Measurements from ENCODE around the gene TRANK1. TPM values are rescaled to one million over a fixed set of nuclear protein-coding genes. Genes with fewer than 3 reads are reported as not detected.

The TRANK1 gene
- polyA plus RNA-seq, 1 donor from 2014 or later, result 11.6 TPM

DNA sequence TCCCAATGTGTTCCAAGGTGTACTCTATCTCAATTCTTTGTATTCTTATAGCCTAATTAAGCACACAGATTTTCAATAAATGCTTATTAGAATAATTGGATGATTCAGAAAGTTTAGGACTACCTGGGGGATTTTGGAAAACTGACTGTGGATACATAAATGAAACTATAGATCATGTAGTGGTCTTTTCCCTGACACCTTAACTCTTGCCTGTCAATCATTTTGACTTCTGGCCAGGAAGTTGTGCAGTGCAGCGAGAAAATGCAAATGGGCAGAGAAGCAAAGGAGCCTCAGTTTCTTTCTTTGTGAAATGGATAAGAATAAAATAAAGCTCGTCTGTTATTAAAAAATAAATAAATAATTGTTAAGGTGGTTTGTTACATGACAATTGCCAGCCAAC is 133.1 kb downstream of the TRANK1 start:
- H3K27ac ChIP-seq (ENCODE audit: low read length), result no peak overlapping the region
- H3K27me3 ChIP-seq (ENCODE audit: insufficient read depth, low read depth, low read length), result no peaks in the 10 kb centered on the region
- H3K9me3 ChIP-seq (ENCODE audit: low read length), result no peaks in the 10 kb centered on the region
- no peak overlapping the region for H3K9ac ChIP-seq (ENCODE audit: low read length)
- H3K9me2 ChIP-seq (ENCODE audit: insufficient read depth, low read length), result no peaks in the 10 kb centered on the region
- H3K4me3 ChIP-seq (ENCODE audit: low read length), result no peak overlapping the region
- H3K4me2 ChIP-seq (ENCODE audit: low read length), result no peak overlapping the region
- H2AFZ ChIP-seq (ENCODE audit: low read depth, low read length), result no peak overlapping the region
- no peaks in the 10 kb centered on the region for H3F3A ChIP-seq (ENCODE audit: insufficient read depth, low read length, poor library complexity, severe bottlenecking)
- H3K79me2 ChIP-seq (replicated peaks; ENCODE audit: insufficient read depth, low read length), result no peaks in the 10 kb centered on the region
- H4K20me1 ChIP-seq (ENCODE audit: insufficient read depth), result no peaks in the 10 kb centered on the region
- H3K36me3 ChIP-seq (ENCODE audit: insufficient read depth, low read length), result no peaks in the 10 kb centered on the region
- TF ChIP-seq SMC3 (conservative IDR thresholded peaks at IDR 0.05; ENCODE audit: poor library complexity) (no peak), MXI1 (conservative IDR thresholded peaks at IDR 0.05; ENCODE audit: poor library complexity, severe bottlenecking) (no peak), POLR2AphosphoS5 (IDR thresholded peaks at IDR 0.05) (no peak), RAD21 (conservative IDR thresholded peaks at IDR 0.05) (no peak), EP300 (conservative IDR thresholded peaks at IDR 0.05; ENCODE audit: poor library complexity, severe bottlenecking) (no peak), EZH2 (IDR thresholded peaks at IDR 0.05; ENCODE audit: borderline replicate concordance, insufficient read depth, low read length, poor library complexity, severe bottlenecking) (no peak), TAF1 (IDR thresholded peaks at IDR 0.05; ENCODE audit: low read depth) (no peak)
- TF ChIP-seq, protein P1, sequence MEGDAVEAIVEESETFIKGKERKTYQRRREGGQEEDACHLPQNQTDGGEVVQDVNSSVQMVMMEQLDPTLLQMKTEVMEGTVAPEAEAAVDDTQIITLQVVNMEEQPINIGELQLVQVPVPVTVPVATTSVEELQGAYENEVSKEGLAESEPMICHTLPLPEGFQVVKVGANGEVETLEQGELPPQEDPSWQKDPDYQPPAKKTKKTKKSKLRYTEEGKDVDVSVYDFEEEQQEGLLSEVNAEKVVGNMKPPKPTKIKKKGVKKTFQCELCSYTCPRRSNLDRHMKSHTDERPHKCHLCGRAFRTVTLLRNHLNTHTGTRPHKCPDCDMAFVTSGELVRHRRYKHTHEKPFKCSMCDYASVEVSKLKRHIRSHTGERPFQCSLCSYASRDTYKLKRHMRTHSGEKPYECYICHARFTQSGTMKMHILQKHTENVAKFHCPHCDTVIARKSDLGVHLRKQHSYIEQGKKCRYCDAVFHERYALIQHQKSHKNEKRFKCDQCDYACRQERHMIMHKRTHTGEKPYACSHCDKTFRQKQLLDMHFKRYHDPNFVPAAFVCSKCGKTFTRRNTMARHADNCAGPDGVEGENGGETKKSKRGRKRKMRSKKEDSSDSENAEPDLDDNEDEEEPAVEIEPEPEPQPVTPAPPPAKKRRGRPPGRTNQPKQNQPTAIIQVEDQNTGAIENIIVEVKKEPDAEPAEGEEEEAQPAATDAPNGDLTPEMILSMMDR (IDR thresholded peaks at IDR 0.05; ENCODE audit: poor library complexity, severe bottlenecking), result no peak
- TF ChIP-seq, protein P2, sequence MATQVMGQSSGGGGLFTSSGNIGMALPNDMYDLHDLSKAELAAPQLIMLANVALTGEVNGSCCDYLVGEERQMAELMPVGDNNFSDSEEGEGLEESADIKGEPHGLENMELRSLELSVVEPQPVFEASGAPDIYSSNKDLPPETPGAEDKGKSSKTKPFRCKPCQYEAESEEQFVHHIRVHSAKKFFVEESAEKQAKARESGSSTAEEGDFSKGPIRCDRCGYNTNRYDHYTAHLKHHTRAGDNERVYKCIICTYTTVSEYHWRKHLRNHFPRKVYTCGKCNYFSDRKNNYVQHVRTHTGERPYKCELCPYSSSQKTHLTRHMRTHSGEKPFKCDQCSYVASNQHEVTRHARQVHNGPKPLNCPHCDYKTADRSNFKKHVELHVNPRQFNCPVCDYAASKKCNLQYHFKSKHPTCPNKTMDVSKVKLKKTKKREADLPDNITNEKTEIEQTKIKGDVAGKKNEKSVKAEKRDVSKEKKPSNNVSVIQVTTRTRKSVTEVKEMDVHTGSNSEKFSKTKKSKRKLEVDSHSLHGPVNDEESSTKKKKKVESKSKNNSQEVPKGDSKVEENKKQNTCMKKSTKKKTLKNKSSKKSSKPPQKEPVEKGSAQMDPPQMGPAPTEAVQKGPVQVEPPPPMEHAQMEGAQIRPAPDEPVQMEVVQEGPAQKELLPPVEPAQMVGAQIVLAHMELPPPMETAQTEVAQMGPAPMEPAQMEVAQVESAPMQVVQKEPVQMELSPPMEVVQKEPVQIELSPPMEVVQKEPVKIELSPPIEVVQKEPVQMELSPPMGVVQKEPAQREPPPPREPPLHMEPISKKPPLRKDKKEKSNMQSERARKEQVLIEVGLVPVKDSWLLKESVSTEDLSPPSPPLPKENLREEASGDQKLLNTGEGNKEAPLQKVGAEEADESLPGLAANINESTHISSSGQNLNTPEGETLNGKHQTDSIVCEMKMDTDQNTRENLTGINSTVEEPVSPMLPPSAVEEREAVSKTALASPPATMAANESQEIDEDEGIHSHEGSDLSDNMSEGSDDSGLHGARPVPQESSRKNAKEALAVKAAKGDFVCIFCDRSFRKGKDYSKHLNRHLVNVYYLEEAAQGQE (IDR thresholded peaks at IDR 0.05; ENCODE audit: borderline replicate concordance), result no peak

DNA sequence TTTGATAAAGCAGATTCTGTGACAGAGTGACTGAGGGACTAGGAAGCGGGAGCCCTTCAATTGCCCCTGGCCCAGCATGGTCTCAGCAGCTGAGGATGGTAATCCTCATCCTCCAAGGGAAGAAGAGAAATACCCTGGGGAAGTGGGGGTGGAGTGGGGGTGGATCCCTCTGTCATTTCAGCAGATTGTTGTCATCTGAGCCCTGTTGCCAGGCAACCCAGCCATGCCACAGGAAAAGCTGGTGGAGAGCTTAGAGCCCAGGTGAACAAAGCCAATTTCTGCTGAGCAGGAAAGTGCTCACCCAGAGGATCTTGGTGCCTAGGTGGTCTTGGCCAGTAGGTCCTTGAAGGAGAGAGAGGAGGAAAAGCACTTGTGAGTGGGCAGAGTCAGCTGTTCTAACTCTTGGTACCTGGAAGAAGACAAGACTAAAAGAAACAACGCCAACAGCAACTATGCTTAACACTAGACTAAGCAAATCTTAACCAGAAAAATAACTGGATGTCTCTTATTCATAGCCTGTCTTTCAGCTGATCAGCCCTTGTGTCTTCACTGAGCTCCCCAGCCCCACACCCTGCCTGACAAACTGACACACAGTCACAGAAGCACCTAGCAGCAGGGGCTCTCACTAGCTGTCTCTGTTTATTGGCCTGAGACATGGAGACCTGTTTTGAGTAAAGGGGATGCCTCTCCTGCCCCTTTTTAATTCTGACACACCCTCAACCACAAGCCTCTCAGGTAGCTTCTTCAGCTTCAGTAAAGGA is 140.4 kb downstream of the TRANK1 start:
- Histone ChIP-seq H3K4me2 (ENCODE audit: low read length) (peak overlapping the region; percentile 37), H2AFZ (ENCODE audit: low read depth, low read length) (peak overlapping the region; percentile 28), H4K20me1 (ENCODE audit: insufficient read depth) (no peaks in the 10 kb centered on the region), H3K27ac (ENCODE audit: low read length) (peak overlapping the region; percentile 88), H3K79me2 (replicated peaks; ENCODE audit: insufficient read depth, low read length) (no peaks in the 10 kb centered on the region), H3K27me3 (ENCODE audit: insufficient read depth, low read depth, low read length) (no peaks in the 10 kb centered on the region), H3F3A (ENCODE audit: insufficient read depth, low read length, poor library complexity, severe bottlenecking) (no peaks in the 10 kb centered on the region), H3K9me2 (ENCODE audit: insufficient read depth, low read length) (no peaks in the 10 kb centered on the region), H3K9me3 (ENCODE audit: low read length) (no peaks in the 10 kb centered on the region), H3K4me3 (ENCODE audit: low read length) (peak overlapping the region; percentile 39), H3K36me3 (ENCODE audit: insufficient read depth, low read length) (no peaks in the 10 kb centered on the region), H3K9ac (ENCODE audit: low read length) (peak overlapping the region; percentile 56)
- peak; percentile 76 for TF ChIP-seq POLR2AphosphoS5 (IDR thresholded peaks at IDR 0.05)
- TF ChIP-seq TAF1 (IDR thresholded peaks at IDR 0.05; ENCODE audit: low read depth), result no peak
- TF ChIP-seq EP300 (conservative IDR thresholded peaks at IDR 0.05; ENCODE audit: poor library complexity, severe bottlenecking), result peak; percentile 83
- peak; percentile 29 for TF ChIP-seq MXI1 (conservative IDR thresholded peaks at IDR 0.05; ENCODE audit: poor library complexity, severe bottlenecking)
- TF ChIP-seq, protein P1 (IDR thresholded peaks at IDR 0.05; ENCODE audit: poor library complexity, severe bottlenecking), result no peak
- TF ChIP-seq, protein P2 (IDR thresholded peaks at IDR 0.05; ENCODE audit: borderline replicate concordance), result peak; percentile 70
- TF ChIP-seq RAD21 (conservative IDR thresholded peaks at IDR 0.05), result no peak
- TF ChIP-seq EZH2 (IDR thresholded peaks at IDR 0.05; ENCODE audit: borderline replicate concordance, insufficient read depth, low read length, poor library complexity, severe bottlenecking), result no peak
- peak; percentile 42 for TF ChIP-seq SMC3 (conservative IDR thresholded peaks at IDR 0.05; ENCODE audit: poor library complexity)
